GM12878 (cell line): ENCODE results near the gene NTN3. TPM values are rescaled to one million over a fixed set of nuclear protein-coding genes. Genes with fewer than 3 reads are reported as not detected.

ENCODE experiments used
- BACH1 ChIP-seq: fragments of 450-650 bp; IDR thresholded peaks from 2 replicates; pipeline ENCODE4 v1.6.1; 2017; ENCODE audit warnings: mild to moderate bottlenecking, borderline replicate concordance
- FOXM1 ChIP-seq: IDR thresholded peaks from 2 replicates; pipeline ENCODE4 v1.6.1; 2012; ENCODE audit warnings: low read depth, mild to moderate bottlenecking, inconsistent platforms, low read length, moderate library complexity
- NR2C1 ChIP-seq: fragments of 450-650 bp; IDR thresholded peaks from 2 replicates; pipeline ENCODE4 v1.6.1; 2017; ENCODE audit warnings: antibody characterized with exemption, mild to moderate bottlenecking, moderate library complexity
- RBBP5 ChIP-seq: fragments of 200-600 bp; sonication (generic); conservative IDR thresholded peaks from 2 replicates; pipeline ENCODE4 v1.6.1; 2016
- ZSCAN29 ChIP-seq: fragments of 450-650 bp; IDR thresholded peaks from 2 replicates; pipeline ENCODE4 v1.6.1; 2017; ENCODE audit warnings: mild to moderate bottlenecking, moderate library complexity
- polyA plus RNA-seq, 11 experiments: library from polyadenylated mRNA; depleted of rRNA in 4 of 11; unstranded in 6 of 11; stranded (reverse) in 5 of 11; fragments of >200 nt; fragmentation: Nextera tagmentation in 4 of 11; fragmentation: Illumina TruSeq in 1 of 11; extraction: Ambion mirVana in 4 of 11; extraction: Trizol in 1 of 11; gene quantifications; 1 replicate in 1 of 11; 2 replicates in 10 of 11; pipeline versions ENCODE4 v1.2.1 to v1.2.3, GENCODE V29; 2011 to 2016; ENCODE audit warnings: inconsistent platforms in 2 of 11, missing spikeins in 2 of 11, low read depth in 1 of 11
- total RNA-seq, 4 experiments: library from RNA; depleted of rRNA in 3 of 4; stranded (reverse); fragments of >200 nt in 3 of 4; fragmentation: Illumina TruSeq in 1 of 4; extraction: Trizol in 1 of 4; gene quantifications; 2 replicates each; pipeline versions ENCODE4 v1.2.1 to v1.2.3, GENCODE V29; 2013 to 2021
- TF ChIP-seq, protein P1 (sequence below): IDR thresholded peaks from 2 replicates; pipeline ENCODE4 v1.6.1; 2012; ENCODE audit warnings: low read length, inconsistent platforms
- TF ChIP-seq, protein P2 (sequence below): fragments of 450-650 bp; IDR thresholded peaks from 2 replicates; pipeline ENCODE4 v1.6.1; 2016; ENCODE audit warnings: mild to moderate bottlenecking, moderate library complexity, borderline replicate concordance
- TF ChIP-seq, protein P3 (sequence below): fragments of 450-650 bp; conservative IDR thresholded peaks from 2 replicates; pipeline ENCODE4 v1.6.1; 2017; ENCODE audit warnings: mild to moderate bottlenecking, moderate library complexity
- TF ChIP-seq, protein P4 (sequence below): fragments of 450-650 bp; IDR thresholded peaks from 2 replicates; pipeline ENCODE4 v1.6.1; 2017; ENCODE audit warnings: mild to moderate bottlenecking, moderate library complexity
- TF ChIP-seq, protein P5 (sequence below): IDR thresholded peaks from 2 replicates; pipeline ENCODE4 v1.6.1; 2011; ENCODE audit warnings: borderline replicate concordance, low read depth, mild to moderate bottlenecking, moderate library complexity, mixed read lengths, low read length; ENCODE audit not compliant: insufficient read depth; ENCODE audit errors: extremely low read length

NTN3 gene
- total and polyA plus RNA-seq, 10 of the 15 experiments (the other 5 are each of a cell fraction or from before 2014, with no cell fraction given): 0.04 TPM; not detected in 9

DNA sequence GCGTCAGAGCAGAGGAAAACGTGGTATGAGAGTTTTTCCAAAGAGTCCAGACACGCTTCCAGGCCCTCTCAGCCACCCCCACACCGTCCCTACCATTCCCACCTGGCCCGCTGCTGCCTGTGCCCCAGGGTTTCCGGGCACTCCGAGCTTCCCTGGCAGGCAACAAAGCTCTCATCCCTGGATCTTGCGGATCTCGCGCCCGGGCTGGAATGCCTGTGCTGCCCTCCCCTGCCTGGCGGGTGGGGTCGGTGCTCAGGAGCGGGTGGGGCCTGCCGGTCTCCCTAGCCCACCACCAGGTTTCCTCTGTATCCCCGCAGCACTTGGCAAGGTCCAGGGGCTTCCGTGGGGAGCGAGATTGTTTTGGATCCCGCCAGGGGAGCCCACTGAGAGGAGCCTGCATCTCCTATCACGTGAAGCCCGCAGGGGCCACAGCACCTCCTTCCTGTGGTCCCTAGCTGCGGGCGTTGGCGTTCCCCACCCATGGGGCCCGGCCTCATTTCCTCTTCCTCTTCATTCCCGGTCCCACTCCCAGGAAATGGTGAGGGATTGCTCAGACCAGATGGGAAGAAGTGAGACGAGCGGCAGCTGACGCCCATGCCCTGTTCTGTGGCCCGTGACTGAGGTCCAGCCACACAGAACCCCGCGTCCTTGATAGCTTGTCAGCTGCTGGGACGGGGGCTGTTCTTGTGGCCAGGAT lies 14.9 kb downstream of the NTN3 start (continued):
- TF ChIP-seq, protein P1, sequence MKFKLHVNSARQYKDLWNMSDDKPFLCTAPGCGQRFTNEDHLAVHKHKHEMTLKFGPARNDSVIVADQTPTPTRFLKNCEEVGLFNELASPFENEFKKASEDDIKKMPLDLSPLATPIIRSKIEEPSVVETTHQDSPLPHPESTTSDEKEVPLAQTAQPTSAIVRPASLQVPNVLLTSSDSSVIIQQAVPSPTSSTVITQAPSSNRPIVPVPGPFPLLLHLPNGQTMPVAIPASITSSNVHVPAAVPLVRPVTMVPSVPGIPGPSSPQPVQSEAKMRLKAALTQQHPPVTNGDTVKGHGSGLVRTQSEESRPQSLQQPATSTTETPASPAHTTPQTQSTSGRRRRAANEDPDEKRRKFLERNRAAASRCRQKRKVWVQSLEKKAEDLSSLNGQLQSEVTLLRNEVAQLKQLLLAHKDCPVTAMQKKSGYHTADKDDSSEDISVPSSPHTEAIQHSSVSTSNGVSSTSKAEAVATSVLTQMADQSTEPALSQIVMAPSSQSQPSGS: no peak
- TF ChIP-seq, protein P2, sequence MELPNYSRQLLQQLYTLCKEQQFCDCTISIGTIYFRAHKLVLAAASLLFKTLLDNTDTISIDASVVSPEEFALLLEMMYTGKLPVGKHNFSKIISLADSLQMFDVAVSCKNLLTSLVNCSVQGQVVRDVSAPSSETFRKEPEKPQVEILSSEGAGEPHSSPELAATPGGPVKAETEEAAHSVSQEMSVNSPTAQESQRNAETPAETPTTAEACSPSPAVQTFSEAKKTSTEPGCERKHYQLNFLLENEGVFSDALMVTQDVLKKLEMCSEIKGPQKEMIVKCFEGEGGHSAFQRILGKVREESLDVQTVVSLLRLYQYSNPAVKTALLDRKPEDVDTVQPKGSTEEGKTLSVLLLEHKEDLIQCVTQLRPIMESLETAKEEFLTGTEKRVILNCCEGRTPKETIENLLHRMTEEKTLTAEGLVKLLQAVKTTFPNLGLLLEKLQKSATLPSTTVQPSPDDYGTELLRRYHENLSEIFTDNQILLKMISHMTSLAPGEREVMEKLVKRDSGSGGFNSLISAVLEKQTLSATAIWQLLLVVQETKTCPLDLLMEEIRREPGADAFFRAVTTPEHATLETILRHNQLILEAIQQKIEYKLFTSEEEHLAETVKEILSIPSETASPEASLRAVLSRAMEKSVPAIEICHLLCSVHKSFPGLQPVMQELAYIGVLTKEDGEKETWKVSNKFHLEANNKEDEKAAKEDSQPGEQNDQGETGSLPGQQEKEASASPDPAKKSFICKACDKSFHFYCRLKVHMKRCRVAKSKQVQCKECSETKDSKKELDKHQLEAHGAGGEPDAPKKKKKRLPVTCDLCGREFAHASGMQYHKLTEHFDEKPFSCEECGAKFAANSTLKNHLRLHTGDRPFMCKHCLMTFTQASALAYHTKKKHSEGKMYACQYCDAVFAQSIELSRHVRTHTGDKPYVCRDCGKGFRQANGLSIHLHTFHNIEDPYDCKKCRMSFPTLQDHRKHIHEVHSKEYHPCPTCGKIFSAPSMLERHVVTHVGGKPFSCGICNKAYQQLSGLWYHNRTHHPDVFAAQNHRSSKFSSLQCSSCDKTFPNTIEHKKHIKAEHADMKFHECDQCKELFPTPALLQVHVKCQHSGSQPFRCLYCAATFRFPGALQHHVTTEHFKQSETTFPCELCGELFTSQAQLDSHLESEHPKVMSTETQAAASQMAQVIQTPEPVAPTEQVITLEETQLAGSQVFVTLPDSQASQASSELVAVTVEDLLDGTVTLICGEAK: no peak
- TF ChIP-seq NR2C1: no peak
- no peak for TF ChIP-seq RBBP5
- no peak for TF ChIP-seq ZSCAN29
- TF ChIP-seq, protein P3, sequence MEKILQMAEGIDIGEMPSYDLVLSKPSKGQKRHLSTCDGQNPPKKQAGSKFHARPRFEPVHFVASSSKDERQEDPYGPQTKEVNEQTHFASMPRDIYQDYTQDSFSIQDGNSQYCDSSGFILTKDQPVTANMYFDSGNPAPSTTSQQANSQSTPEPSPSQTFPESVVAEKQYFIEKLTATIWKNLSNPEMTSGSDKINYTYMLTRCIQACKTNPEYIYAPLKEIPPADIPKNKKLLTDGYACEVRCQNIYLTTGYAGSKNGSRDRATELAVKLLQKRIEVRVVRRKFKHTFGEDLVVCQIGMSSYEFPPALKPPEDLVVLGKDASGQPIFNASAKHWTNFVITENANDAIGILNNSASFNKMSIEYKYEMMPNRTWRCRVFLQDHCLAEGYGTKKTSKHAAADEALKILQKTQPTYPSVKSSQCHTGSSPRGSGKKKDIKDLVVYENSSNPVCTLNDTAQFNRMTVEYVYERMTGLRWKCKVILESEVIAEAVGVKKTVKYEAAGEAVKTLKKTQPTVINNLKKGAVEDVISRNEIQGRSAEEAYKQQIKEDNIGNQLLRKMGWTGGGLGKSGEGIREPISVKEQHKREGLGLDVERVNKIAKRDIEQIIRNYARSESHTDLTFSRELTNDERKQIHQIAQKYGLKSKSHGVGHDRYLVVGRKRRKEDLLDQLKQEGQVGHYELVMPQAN: no peak
- TF ChIP-seq, protein P4, sequence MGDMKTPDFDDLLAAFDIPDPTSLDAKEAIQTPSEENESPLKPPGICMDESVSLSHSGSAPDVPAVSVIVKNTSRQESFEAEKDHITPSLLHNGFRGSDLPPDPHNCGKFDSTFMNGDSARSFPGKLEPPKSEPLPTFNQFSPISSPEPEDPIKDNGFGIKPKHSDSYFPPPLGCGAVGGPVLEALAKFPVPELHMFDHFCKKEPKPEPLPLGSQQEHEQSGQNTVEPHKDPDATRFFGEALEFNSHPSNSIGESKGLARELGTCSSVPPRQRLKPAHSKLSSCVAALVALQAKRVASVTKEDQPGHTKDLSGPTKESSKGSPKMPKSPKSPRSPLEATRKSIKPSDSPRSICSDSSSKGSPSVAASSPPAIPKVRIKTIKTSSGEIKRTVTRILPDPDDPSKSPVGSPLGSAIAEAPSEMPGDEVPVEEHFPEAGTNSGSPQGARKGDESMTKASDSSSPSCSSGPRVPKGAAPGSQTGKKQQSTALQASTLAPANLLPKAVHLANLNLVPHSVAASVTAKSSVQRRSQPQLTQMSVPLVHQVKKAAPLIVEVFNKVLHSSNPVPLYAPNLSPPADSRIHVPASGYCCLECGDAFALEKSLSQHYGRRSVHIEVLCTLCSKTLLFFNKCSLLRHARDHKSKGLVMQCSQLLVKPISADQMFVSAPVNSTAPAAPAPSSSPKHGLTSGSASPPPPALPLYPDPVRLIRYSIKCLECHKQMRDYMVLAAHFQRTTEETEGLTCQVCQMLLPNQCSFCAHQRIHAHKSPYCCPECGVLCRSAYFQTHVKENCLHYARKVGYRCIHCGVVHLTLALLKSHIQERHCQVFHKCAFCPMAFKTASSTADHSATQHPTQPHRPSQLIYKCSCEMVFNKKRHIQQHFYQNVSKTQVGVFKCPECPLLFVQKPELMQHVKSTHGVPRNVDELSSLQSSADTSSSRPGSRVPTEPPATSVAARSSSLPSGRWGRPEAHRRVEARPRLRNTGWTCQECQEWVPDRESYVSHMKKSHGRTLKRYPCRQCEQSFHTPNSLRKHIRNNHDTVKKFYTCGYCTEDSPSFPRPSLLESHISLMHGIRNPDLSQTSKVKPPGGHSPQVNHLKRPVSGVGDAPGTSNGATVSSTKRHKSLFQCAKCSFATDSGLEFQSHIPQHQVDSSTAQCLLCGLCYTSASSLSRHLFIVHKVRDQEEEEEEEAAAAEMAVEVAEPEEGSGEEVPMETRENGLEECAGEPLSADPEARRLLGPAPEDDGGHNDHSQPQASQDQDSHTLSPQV: no peak
- TF ChIP-seq, protein P5, sequence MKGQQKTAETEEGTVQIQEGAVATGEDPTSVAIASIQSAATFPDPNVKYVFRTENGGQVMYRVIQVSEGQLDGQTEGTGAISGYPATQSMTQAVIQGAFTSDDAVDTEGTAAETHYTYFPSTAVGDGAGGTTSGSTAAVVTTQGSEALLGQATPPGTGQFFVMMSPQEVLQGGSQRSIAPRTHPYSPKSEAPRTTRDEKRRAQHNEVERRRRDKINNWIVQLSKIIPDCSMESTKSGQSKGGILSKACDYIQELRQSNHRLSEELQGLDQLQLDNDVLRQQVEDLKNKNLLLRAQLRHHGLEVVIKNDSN: no peak
- no peak for TF ChIP-seq BACH1
- no peak for TF ChIP-seq FOXM1
